Measurements from ENCODE around the gene SLC35F3. TPM values are rescaled to one million over a fixed set of nuclear protein-coding genes. Genes with fewer than 3 reads are reported as not detected.

The SLC35F3 gene
- total and polyA plus RNA-seq, 9 of the 15 experiments (the other 6 are each of a cell fraction or from before 2014, with no cell fraction given), result 0.04 to 0.07 (median 0.04) TPM; not detected in 6

DNA sequence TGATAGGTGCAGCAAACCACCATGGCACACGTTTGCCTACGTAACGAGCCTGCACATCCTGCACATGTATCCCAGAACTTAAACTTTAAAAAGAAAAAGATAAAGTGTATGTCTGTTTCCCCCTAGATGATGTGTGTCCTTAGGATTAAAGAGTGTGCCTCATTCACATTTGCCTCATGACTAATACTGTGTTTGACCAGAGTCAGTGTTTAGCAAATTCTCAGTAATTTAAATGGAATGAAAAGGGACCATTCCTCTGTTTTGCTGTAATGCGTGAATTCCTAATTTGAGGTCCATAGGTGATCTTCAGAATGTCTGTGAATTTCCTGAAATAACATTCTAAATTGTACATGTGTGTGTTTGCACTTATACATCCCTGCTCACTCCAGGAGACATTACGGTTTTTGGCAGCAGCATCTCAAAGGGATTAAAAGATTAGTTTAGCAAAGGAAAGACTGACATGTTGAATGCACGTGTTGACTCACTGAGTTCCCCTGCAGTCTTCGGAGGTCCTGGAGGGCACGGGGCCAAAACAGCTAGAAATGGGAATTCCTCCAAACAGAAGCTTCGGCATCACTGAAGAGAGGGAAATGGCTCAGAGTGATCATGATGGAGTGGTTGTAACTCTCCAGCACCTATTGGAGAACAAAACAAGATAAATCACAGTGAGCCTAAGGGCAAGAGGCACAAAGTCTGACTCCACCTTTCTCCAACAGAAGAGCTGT is 19.1 kb upstream of the SLC35F3 start:
- H4K20me1 ChIP-seq (replicated peaks; ENCODE audit: control insufficient read depth, insufficient read depth, low read length), result no peaks in the 10 kb centered on the region
- no peak for FAIRE-seq
- DNase-seq (ENCODE audit: extremely low read depth in 1 of 4, low spot score in 3 of 4), result no peak
- under 1% methylated on average over 9 of the region's 9 CpGs for WGBS (ENCODE audit: insufficient coverage, low coverage, missing lambda C conversion rate)
- no peak overlapping the region for H3K4me3 ChIP-seq
- BruUV-seq (replicated peaks), result no TSS peak
- H3K27me3 ChIP-seq (ENCODE audit: control insufficient read depth in 2 of 2, insufficient read depth in 2 of 2, low read length in 2 of 2), result no peaks in the 10 kb centered on the region
- H2AFZ ChIP-seq (ENCODE audit: low read depth, low read length), result no peak overlapping the region
- H3K9me1 ChIP-seq (ENCODE audit: control insufficient read depth, insufficient read depth, low read length), result no peaks in the 10 kb centered on the region
- ChIA-PET POLR2A (interaction anchor here (0.6 kb wide), 1 partner anchor 233 kb away, joined by 5 read pairs; no protein-coding TSS in a partner anchor), CTCF (ENCODE audit: low intra/inter-chr PET ratio) (no interaction called here)
- ATAC-seq, result no peak
- H3K4me2 ChIP-seq (ENCODE audit: insufficient read depth, low read length), result no peak overlapping the region
- intact Hi-C loops (cut with micrococcal nuclease), result no loop called here
- no peaks in the 10 kb centered on the region for H3K4me1 ChIP-seq (replicated peaks in 1 of 2; ENCODE audit: control insufficient read depth in 2 of 2, insufficient read depth in 2 of 2, low read length in 2 of 2)
- H3K27ac ChIP-seq (ENCODE audit: extremely low read depth, low read depth, low read length), result no peak overlapping the region
- in situ Hi-C loops (cut with MboI), result no loop called here
- H3K36me3 ChIP-seq (ENCODE audit: control insufficient read depth, insufficient read depth, low read length), result no peaks in the 10 kb centered on the region
- no peak overlapping the region for H3K9ac ChIP-seq (ENCODE audit: insufficient read depth in 1 of 2, low read depth in 2 of 2, low read length in 2 of 2)
- no peaks in the 10 kb centered on the region; the same call in 1 of the 2 replicates for H3K9me3 ChIP-seq (replicated peaks; ENCODE audit: control insufficient read depth, insufficient read depth, low read depth, low read length)
- no peaks in the 10 kb centered on the region for H3K79me2 ChIP-seq (ENCODE audit: control insufficient read depth, insufficient read depth, low read length)
- TF ChIP-seq CREB3 (tag; conservative IDR thresholded peaks at IDR 0.05; ENCODE audit: low read depth) (no peak), MYC (IDR thresholded peaks at IDR 0.05; ENCODE audit: low read depth, low read length) (no peak), MYC (CRISPR knock-in tag; IDR thresholded peaks at IDR 0.05; ENCODE audit: borderline replicate concordance, low read depth) (no peak), CHAMP1 (IDR thresholded peaks at IDR 0.05) (no peak), USF1 (CRISPR knock-in tag; IDR thresholded peaks at IDR 0.05) (no peak), HLTF (IDR thresholded peaks at IDR 0.05) (no peak), NFATC3 (IDR thresholded peaks at IDR 0.05) (no peak), CTCFL (IDR thresholded peaks at IDR 0.05; ENCODE audit: borderline replicate concordance, insufficient read depth, low read depth, low read length, poor library complexity, severe bottlenecking) (no peak), SNIP1 (IDR thresholded peaks at IDR 0.05; ENCODE audit: low read depth) (no peak), ELF4 (CRISPR knock-in tag; IDR thresholded peaks at IDR 0.05) (no peak), NFYB (IDR thresholded peaks at IDR 0.05; ENCODE audit: extremely low read depth, insufficient read length) (no peak)
- TF ChIP-seq, protein P1, sequence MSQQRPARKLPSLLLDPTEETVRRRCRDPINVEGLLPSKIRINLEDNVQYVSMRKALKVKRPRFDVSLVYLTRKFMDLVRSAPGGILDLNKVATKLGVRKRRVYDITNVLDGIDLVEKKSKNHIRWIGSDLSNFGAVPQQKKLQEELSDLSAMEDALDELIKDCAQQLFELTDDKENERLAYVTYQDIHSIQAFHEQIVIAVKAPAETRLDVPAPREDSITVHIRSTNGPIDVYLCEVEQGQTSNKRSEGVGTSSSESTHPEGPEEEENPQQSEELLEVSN (IDR thresholded peaks at IDR 0.05; ENCODE audit: borderline replicate concordance in 1 of 2, extremely low read depth in 1 of 2, insufficient read depth in 1 of 2, insufficient read length in 1 of 2, low read depth in 1 of 2, low read length in 1 of 2, poor library complexity in 1 of 2, severe bottlenecking in 1 of 2), result no peak

All from K562 (cell line).